Esophagus (tissue), 2 donors: ENCODE data around the gene POU2F1. TPM values are rescaled to one million over a fixed set of nuclear protein-coding genes. Genes with fewer than 3 reads are reported as not detected.

Experiments used
- H3K27ac ChIP-seq, 2 donors: one replicate each; pipeline ENCODE4 v1.5.1; 2013; ENCODE audit warnings: low read depth in 2 of 2, mild to moderate bottlenecking in 2 of 2, inconsistent platforms in 1 of 2, low read length in 1 of 2, moderate library complexity in 1 of 2
- H3K27me3 ChIP-seq, 2 donors: one replicate each; pipeline ENCODE4 v1.6.1; 2013; ENCODE audit warnings: low read length in 2 of 2, control low read depth in 1 of 2, mild to moderate bottlenecking in 1 of 2; ENCODE audit not compliant: insufficient read depth in 2 of 2, control insufficient read depth in 1 of 2
- H3K36me3 ChIP-seq, 2 donors: one replicate each; pipeline ENCODE4 v1.6.1; 2013; ENCODE audit warnings: low read length in 1 of 2; ENCODE audit not compliant: control insufficient read depth in 2 of 2, insufficient read depth in 2 of 2
- H3K4me1 ChIP-seq, 2 donors: one replicate each; pipeline ENCODE4 v1.6.1; 2013; ENCODE audit warnings: low read length in 1 of 2; ENCODE audit not compliant: control insufficient read depth in 2 of 2, insufficient read depth in 2 of 2
- H3K4me3 ChIP-seq, 2 donors: one replicate each; pipeline ENCODE4 v1.5.1; 2013; ENCODE audit warnings: low read length in 2 of 2, mild to moderate bottlenecking in 2 of 2, low read depth in 1 of 2, moderate library complexity in 1 of 2
- H3K9me3 ChIP-seq, 2 donors: one replicate each; pipeline ENCODE4 v1.6.1; 2013; ENCODE audit warnings: mild to moderate bottlenecking in 2 of 2, low read depth in 1 of 2, low read length in 1 of 2, moderate library complexity in 1 of 2; ENCODE audit not compliant: control insufficient read depth in 2 of 2, insufficient read depth in 1 of 2
- WGBS, 2 donors: extraction: QIAGEN DNeasy Blood & Tissue Kit; methylation state at CpG; one replicate each; pipeline ENCODE4 v1.1.7; 2013; 5-methylcytosine and 5-hydroxymethylcytosine counted together
- polyA plus RNA-seq, 2 donors: library from polyadenylated mRNA; stranded (reverse); fragments of 200-250 nt; gene quantifications; one replicate each; pipeline ENCODE4 v1.2.3, GENCODE V29; 2013
- donor health status: healthy with polysubstance abuse.
- donor health status: Bipolar disorder and iron deficiency.

POU2F1 gene
- polyA plus RNA-seq, 2 donors = 1.3 to 1.5 TPM

- Histone ChIP-seq H3K27ac (no peak overlapping the region), H3K27me3 (no peaks in the 10 kb centered on the region), H3K4me3 (no peak overlapping the region), H3K4me1 (peaks cover 0 to 2% of the 10 kb centered on the region in 2 donors), H3K9me3 (no peaks in the 10 kb centered on the region), H3K36me3 (no peaks in the 10 kb centered on the region)
- 75 to 77% methylated on average over 9 of the region's 9 CpGs for WGBS, 2 donors
These were observed 247.1 kb downstream of the POU2F1 start for GRCh38 chr1:167467752-167468151.

- H3K4me1 ChIP-seq = peaks cover 0 to 2% of the 10 kb centered on the region in 2 donors
- H3K9me3 ChIP-seq = no peaks in the 10 kb centered on the region
- H3K36me3 ChIP-seq = no peaks in the 10 kb centered on the region
- no peak overlapping the region for H3K27ac ChIP-seq
- WGBS, 2 donors = 67 to 68% methylated on average over 7 of the region's 7 CpGs
- H3K4me3 ChIP-seq = no peak overlapping the region
- H3K27me3 ChIP-seq = no peaks in the 10 kb centered on the region
These were observed 248.7 kb downstream of the POU2F1 start for GRCh38 chr1:167469280-167469965.

GRCh38 chr1:167471568-167471967, 250.9 kb downstream of the POU2F1 start:
- H3K9me3 ChIP-seq = peaks cover 0 to 1% of the 10 kb centered on the region in 2 donors
- H3K4me1 ChIP-seq = peaks cover 0 to 2% of the 10 kb centered on the region in 2 donors
- no peak overlapping the region for H3K27ac ChIP-seq
- no peaks in the 10 kb centered on the region for H3K27me3 ChIP-seq
- WGBS, 2 donors = 77 to 87% methylated on average over 5 of the region's 5 CpGs
- no peak overlapping the region for H3K4me3 ChIP-seq
- H3K36me3 ChIP-seq = no peaks in the 10 kb centered on the region

- no peak overlapping the region for H3K27ac ChIP-seq
- H3K36me3 ChIP-seq = no peaks in the 10 kb centered on the region
- H3K9me3 ChIP-seq = peaks cover 0 to 1% of the 10 kb centered on the region in 2 donors
- no peak overlapping the region for H3K4me3 ChIP-seq
- H3K27me3 ChIP-seq = no peaks in the 10 kb centered on the region
- WGBS, 2 donors = 80% methylated on average over 10 of the region's 10 CpGs
- H3K4me1 ChIP-seq = no peaks in the 10 kb centered on the region
These were observed 252.3 kb downstream of the POU2F1 start for GRCh38 chr1:167472752-167473521.

- 53 to 65% methylated on average over 5 of the region's 5 CpGs for WGBS, 2 donors
- H3K36me3 ChIP-seq = no peaks in the 10 kb centered on the region
- H3K4me3 ChIP-seq = no peak overlapping the region
- H3K9me3 ChIP-seq = peaks cover 0 to 1% of the 10 kb centered on the region in 2 donors
- H3K4me1 ChIP-seq = no peaks in the 10 kb centered on the region
- H3K27me3 ChIP-seq = no peaks in the 10 kb centered on the region
- H3K27ac ChIP-seq = no peak overlapping the region
These were observed 253.1 kb downstream of the POU2F1 start for GRCh38 chr1:167473761-167474160.

GRCh38 chr1:167474191-167474641, 253.5 kb downstream of the POU2F1 start:
- Histone ChIP-seq H3K4me1 (no peaks in the 10 kb centered on the region), H3K4me3 (no peak overlapping the region), H3K36me3 (no peaks in the 10 kb centered on the region), H3K27ac (no peak overlapping the region), H3K9me3 (peaks cover 0 to 1% of the 10 kb centered on the region in 2 donors), H3K27me3 (no peaks in the 10 kb centered on the region)
- whole genome bisulfite sequencing, 2 donors = 53 to 65% methylated on average over 5 of the region's 5 CpGs

GRCh38 chr1:167476061-167476460, 255.4 kb downstream of the POU2F1 start:
- H3K27me3 ChIP-seq = no peaks in the 10 kb centered on the region
- H3K36me3 ChIP-seq = no peaks in the 10 kb centered on the region
- H3K9me3 ChIP-seq = peaks cover 0 to 1% of the 10 kb centered on the region in 2 donors
- H3K27ac ChIP-seq = no peak overlapping the region
- H3K4me1 ChIP-seq = no peaks in the 10 kb centered on the region
- H3K4me3 ChIP-seq = no peak overlapping the region
- 98% methylated on average over 2 of the region's 2 CpGs for WGBS, 2 donors

Other genes starting within 250 kb of the POU2F1 start
- gene ILDR2, start 245.3 kb upstream of the POU2F1 start, polyA plus RNA-seq = under 1 TPM; 0.06 to 0.18 TPM
- under 1 TPM in 1 of 2 donors, not detected in 1; 0.04 TPM for gene MAEL, start 231.6 kb upstream of the POU2F1 start, polyA plus RNA-seq
- under 1 TPM; 0.04 to 0.08 TPM for gene GPA33, start 130.5 kb upstream of the POU2F1 start, polyA plus RNA-seq
- gene STYXL2, start 126.8 kb upstream of the POU2F1 start, polyA plus RNA-seq = under 1 TPM; 0.01 to 0.04 TPM